ENCODE results near the gene CIROP.

- TF ChIP-seq POLR2A (IDR thresholded peaks at IDR 0.05; ENCODE audit: low read depth, low read length) (no peak), POLR2AphosphoS5 (IDR thresholded peaks at IDR 0.05; ENCODE audit: low read depth, low read length) (no peak)
Observed at GRCh38 chr14:23113431-23114119, 8.8 kb upstream of the CIROP start.
